Right hindlimb (tissue), 1 donor: Measurements from ENCODE around the gene TBRG4.
A peak's percentile ranks its signal among the peaks of the same experiment; 100 is the strongest.
"Not testable (repeated sequence)": the region's sequence is repeated elsewhere in the genome, so short reads cannot be mapped to it uniquely, and the experiment has no call there.

Experiments used
- DNase-seq: peaks from one replicate; pipeline ENCODE4 v3.0.0-alpha.2; 2018

TBRG4 gene

GRCh38 chr7:45114926-45115325, 3.4 kb upstream of the TBRG4 start:
- no peak for DNase-seq

GRCh38 chr7:45114257-45114656, 2.8 kb upstream of the TBRG4 start:
- not testable (repeated sequence) for DNase-seq

GRCh38 chr7:45112648-45113047, 1.2 kb upstream of the TBRG4 start:
- DNase-seq, result no peak

- no peak for DNase-seq
Observed at GRCh38 chr7:45108863-45109262, 2.6 kb downstream of the TBRG4 start.

- no peak for DNase-seq
Observed at GRCh38 chr7:45107356-45107755, 4.1 kb downstream of the TBRG4 start.

GRCh38 chr7:45106820-45107219, 4.7 kb downstream of the TBRG4 start:
- no peak for DNase-seq

- no peak for DNase-seq
Observed at GRCh38 chr7:45105588-45106188, 5.8 kb downstream of the TBRG4 start.

GRCh38 chr7:45104844-45105587, 6.5 kb downstream of the TBRG4 start:
- DNase-seq, result no peak

- no peak for DNase-seq
Observed at GRCh38 chr7:45103958-45104843, 7.3 kb downstream of the TBRG4 start.

- no peak for DNase-seq
Observed at GRCh38 chr7:45102785-45103712, 8.4 kb downstream of the TBRG4 start.

- no peak for DNase-seq
Observed at GRCh38 chr7:45101748-45102147, 9.7 kb downstream of the TBRG4 start.

- DNase-seq, result no peak
Observed at GRCh38 chr7:45100761-45101480, 10.6 kb downstream of the TBRG4 start.

GRCh38 chr7:45099891-45100760, 11.4 kb downstream of the TBRG4 start:
- no peak for DNase-seq

- DNase-seq, result no peak
Observed at GRCh38 chr7:45098983-45099839, 12.3 kb downstream of the TBRG4 start.

- no peak for DNase-seq
Observed at GRCh38 chr7:45092931-45093235, 18.6 kb downstream of the TBRG4 start.

GRCh38 chr7:45092100-45092930, 19.2 kb downstream of the TBRG4 start:
- DNase-seq, result no peak

- peak; percentile 66 for DNase-seq
Observed at GRCh38 chr7:45089341-45089891, 22.1 kb downstream of the TBRG4 start.

- peak; percentile 76 for DNase-seq
Observed at GRCh38 chr7:45088821-45089340, 22.6 kb downstream of the TBRG4 start, which contains the start of gene NACAD. Gene NACAD, minus strand, starts transcription at chr7:45088969. Its CDS starts 75 bp downstream, at chr7:45088894.
